Neural progenitor cell (in vitro differentiated cells): Measurements from ENCODE around the gene SLC4A5. TPM values are rescaled to one million over a fixed set of nuclear protein-coding genes. Genes with fewer than 3 reads are reported as not detected.
A peak's percentile ranks its signal among the peaks of the same experiment; 100 is the strongest.

Experiments used
- DNase-seq: peaks from one replicate; pipeline ENCODE4 v3.0.0-alpha.2; 2016; ENCODE audit warnings: low spot score
- H2AFZ ChIP-seq: fragments of 200-600 bp; sonication (generic); replicated peaks from 2 replicates; pipeline ENCODE4 v1.6.1; 2016; ENCODE audit warnings: antibody characterized with exemption
- H3F3A ChIP-seq: fragments of 200-600 bp; sonication (generic); 2 replicates; pipeline ENCODE4 v1.6.1; 2016; ENCODE audit warnings: antibody characterized with exemption, low read depth
- H3K27ac ChIP-seq: fragments of 200-600 bp; sonication (generic); 2 replicates; pipeline ENCODE4 v1.5.1; 2016; ENCODE audit warnings: mild to moderate bottlenecking
- H3K27me3 ChIP-seq: fragments of 200-600 bp; sonication (generic); 2 replicates; pipeline ENCODE4 v1.6.1; 2016; ENCODE audit warnings: mild to moderate bottlenecking, moderate library complexity
- H3K36me3 ChIP-seq: fragments of 200-600 bp; sonication (generic); 2 replicates; pipeline ENCODE4 v1.5.1; 2016
- H3K4me1 ChIP-seq: fragments of 200-600 bp; sonication (generic); 2 replicates; pipeline ENCODE4 v1.6.1; 2016; ENCODE audit warnings: mixed run types
- H3K4me2 ChIP-seq: fragments of 200-600 bp; sonication (generic); 2 replicates; pipeline ENCODE4 v1.6.1; 2016
- H3K4me3 ChIP-seq: fragments of 200-600 bp; sonication (generic); 2 replicates; pipeline ENCODE4 v1.5.1; 2016
- H3K79me2 ChIP-seq: fragments of 200-600 bp; sonication (generic); 2 replicates; pipeline ENCODE4 v1.6.1; 2016; ENCODE audit warnings: low read depth
- H3K9ac ChIP-seq: fragments of 200-600 bp; sonication (generic); 2 replicates; pipeline ENCODE4 v1.6.1; 2016
- H3K9me3 ChIP-seq: fragments of 200-600 bp; sonication (generic); 2 replicates; pipeline ENCODE4 v1.5.1; 2016; ENCODE audit warnings: low read depth
- H4K20me1 ChIP-seq: fragments of 200-600 bp; sonication (generic); 2 replicates; pipeline ENCODE4 v1.6.1; 2016; ENCODE audit warnings: low read depth
- H3K27ac Mint-ChIP-seq: 3 replicates; pipeline ENCODE4 v1.8.0; 2021; ENCODE audit warnings: mixed read lengths
- H3K27me3 Mint-ChIP-seq: 2 replicates; pipeline ENCODE4 v1.8.0; 2022; ENCODE audit warnings: low read depth, mild to moderate bottlenecking, inconsistent platforms, moderate library complexity, mixed read lengths; ENCODE audit not compliant: insufficient read depth
- H3K36me3 Mint-ChIP-seq: 3 replicates; pipeline ENCODE4 v1.8.0; 2021; ENCODE audit warnings: mixed read lengths
- H3K4me1 Mint-ChIP-seq: 3 replicates; pipeline ENCODE4 v1.8.0; 2021; ENCODE audit warnings: mixed read lengths
- H3K4me3 Mint-ChIP-seq: 3 replicates; pipeline ENCODE4 v1.8.0; 2021; ENCODE audit warnings: mild to moderate bottlenecking, moderate library complexity, mixed read lengths
- H3K9me3 Mint-ChIP-seq: 3 replicates; pipeline ENCODE4 v1.8.0; 2020; ENCODE audit warnings: mixed read lengths
- CTCF ChIP-seq: fragments of 200-600 bp; sonication (generic); IDR thresholded peaks from 2 replicates; pipeline ENCODE4 v1.5.1; 2017; ENCODE audit warnings: antibody characterized with exemption, mild to moderate bottlenecking
- EZH2 ChIP-seq: fragments of 200-600 bp; sonication (generic); IDR thresholded peaks from 2 replicates; pipeline ENCODE4 v1.6.1; 2017; ENCODE audit warnings: antibody characterized with exemption, mild to moderate bottlenecking, moderate library complexity
- EZH2phosphoT487 ChIP-seq: fragments of 200-600 bp; sonication (generic); IDR thresholded peaks from 2 replicates; pipeline ENCODE4 v1.6.1; 2017; ENCODE audit warnings: antibody characterized with exemption
- total RNA-seq: library from RNA; depleted of rRNA; stranded (reverse); fragments of >200 nt; gene quantifications from 2 replicates; pipeline ENCODE4 v1.2.3, GENCODE V29; 2015; ENCODE audit warnings: low replicate concordance

Gene SLC4A5
- total RNA-seq, 1 donor from 2014 or later = 2.0 TPM

- Histone ChIP-seq H3K4me3 (no peak overlapping the region), H3K36me3 (no peaks in the 10 kb centered on the region), H4K20me1 (no peaks in the 10 kb centered on the region), H3K4me2 (no peak overlapping the region), H3K79me2 (no peaks in the 10 kb centered on the region), H3K9ac (no peak overlapping the region), H3K9me3 (no peaks in the 10 kb centered on the region), H3K27me3 (no peaks in the 10 kb centered on the region), H3K27ac (no peak overlapping the region), H3K4me1 (peaks cover 8% of the 10 kb centered on the region), H3F3A (peaks cover 2% of the 10 kb centered on the region), H2AFZ (peak overlapping the region; percentile 29)
- Mint-ChIP-seq H3K9me3 (no peaks in the 10 kb centered on the region), H3K36me3 (no peaks in the 10 kb centered on the region), H3K27me3 (peaks cover 9% of the 10 kb centered on the region), H3K27ac (no peak overlapping the region), H3K4me1 (peaks cover 12% of the 10 kb centered on the region), H3K4me3 (no peak overlapping the region)
- peak; percentile 74 for DNase-seq
- TF ChIP-seq CTCF = peak; percentile 65
- TF ChIP-seq EZH2phosphoT487 = no peak
Observed at GRCh38 chr2:74261204-74261864, 81.9 kb downstream of the SLC4A5 start.

GRCh38 chr2:74260495-74260894, 82.7 kb downstream of the SLC4A5 start:
- peaks cover 11% of the 10 kb centered on the region for H3K27me3 Mint-ChIP-seq
- Histone ChIP-seq H4K20me1 (no peaks in the 10 kb centered on the region), H3K27ac (no peak overlapping the region), H3K9me3 (no peaks in the 10 kb centered on the region), H3K9ac (no peak overlapping the region), H3K27me3 (no peaks in the 10 kb centered on the region), H3K4me3 (no peak overlapping the region), H3K36me3 (no peaks in the 10 kb centered on the region), H2AFZ (no peak overlapping the region), H3F3A (peaks cover 2% of the 10 kb centered on the region), H3K79me2 (no peaks in the 10 kb centered on the region), H3K4me1 (peaks cover 8% of the 10 kb centered on the region), H3K4me2 (no peak overlapping the region)
- peak overlapping the region; percentile 13 for H3K27ac Mint-ChIP-seq
- TF ChIP-seq EZH2 (no peak), CTCF (no peak), EZH2phosphoT487 (no peak)
- H3K36me3 Mint-ChIP-seq = peaks cover 2% of the 10 kb centered on the region
- no peak for DNase-seq
- no peaks in the 10 kb centered on the region for H3K9me3 Mint-ChIP-seq
- no peak overlapping the region for H3K4me3 Mint-ChIP-seq
- H3K4me1 Mint-ChIP-seq = peaks cover 12% of the 10 kb centered on the region

GRCh38 chr2:74259733-74260132, 83.5 kb downstream of the SLC4A5 start:
- H3F3A ChIP-seq = peaks cover 2% of the 10 kb centered on the region
- no peak overlapping the region for H2AFZ ChIP-seq
- no peaks in the 10 kb centered on the region for H3K36me3 ChIP-seq
- H3K4me1 Mint-ChIP-seq = peaks cover 12% of the 10 kb centered on the region
- peaks cover 11% of the 10 kb centered on the region for H3K27me3 Mint-ChIP-seq
- no peak for DNase-seq
- peaks cover 2% of the 10 kb centered on the region for H3K36me3 Mint-ChIP-seq
- peaks cover 8% of the 10 kb centered on the region for H3K4me1 ChIP-seq
- H3K9me3 Mint-ChIP-seq = no peaks in the 10 kb centered on the region
- H3K27ac Mint-ChIP-seq = no peak overlapping the region
- H3K9me3 ChIP-seq = no peaks in the 10 kb centered on the region
- H4K20me1 ChIP-seq = no peaks in the 10 kb centered on the region
- H3K4me3 ChIP-seq = no peak overlapping the region
- no peak overlapping the region for H3K4me3 Mint-ChIP-seq
- H3K79me2 ChIP-seq = no peaks in the 10 kb centered on the region
- no peak for TF ChIP-seq EZH2phosphoT487
- TF ChIP-seq EZH2 = no peak
- no peak for TF ChIP-seq CTCF
- H3K27me3 ChIP-seq = no peaks in the 10 kb centered on the region
- H3K4me2 ChIP-seq = no peak overlapping the region
- H3K9ac ChIP-seq = no peak overlapping the region
- no peak overlapping the region for H3K27ac ChIP-seq
